ENCODE measurements around the gene TMTC2.

GRCh38 chr12:82648259-82648909, 38.3 kb upstream of the TMTC2 start:
- TF ChIP-seq CTCF (IDR thresholded peaks at IDR 0.05) (no peak), POLR2A (IDR thresholded peaks at IDR 0.05) (no peak)
